Measurements from ENCODE around the gene GALNT7. TPM values are rescaled to one million over a fixed set of nuclear protein-coding genes. Genes with fewer than 3 reads are reported as not detected.
A peak's percentile ranks its signal among the peaks of the same experiment; 100 is the strongest.
"Not testable (repeated sequence)": the region's sequence is repeated elsewhere in the genome, so short reads cannot be mapped to it uniquely, and the experiment has no call there.

GALNT7 gene
- total RNA-seq, 1 donor from 2014 or later: 4.6 TPM

- ATAC-seq: no peak
- intact Hi-C loops (cut with micrococcal nuclease): no loop called here
- DNase-seq: no peak
These were observed 7.3 kb upstream of the GALNT7 start for GRCh38 chr4:173161311-173161710.

DNA sequence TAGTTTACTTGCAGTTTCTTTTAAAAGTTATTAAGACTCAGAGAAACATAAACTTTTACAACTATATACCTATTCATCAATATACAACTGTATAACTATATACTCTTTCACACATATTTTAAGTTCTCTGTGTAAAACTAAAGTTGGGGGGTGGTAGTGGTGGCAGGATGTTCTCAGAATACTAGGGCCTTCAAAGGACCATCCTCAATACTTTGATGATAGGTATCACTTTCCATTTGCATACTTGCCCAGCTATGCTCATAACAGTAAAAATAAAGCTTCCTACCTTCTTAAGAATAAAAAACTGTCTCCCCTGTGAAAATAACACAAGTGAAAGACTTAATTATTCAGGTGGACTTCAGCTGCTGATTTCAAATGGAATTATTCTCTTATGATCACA lies 2.9 kb upstream of the GALNT7 start:
- intact Hi-C loops (cut with micrococcal nuclease): no loop called here
- DNase-seq (no peak), ATAC-seq (no peak)

DNA sequence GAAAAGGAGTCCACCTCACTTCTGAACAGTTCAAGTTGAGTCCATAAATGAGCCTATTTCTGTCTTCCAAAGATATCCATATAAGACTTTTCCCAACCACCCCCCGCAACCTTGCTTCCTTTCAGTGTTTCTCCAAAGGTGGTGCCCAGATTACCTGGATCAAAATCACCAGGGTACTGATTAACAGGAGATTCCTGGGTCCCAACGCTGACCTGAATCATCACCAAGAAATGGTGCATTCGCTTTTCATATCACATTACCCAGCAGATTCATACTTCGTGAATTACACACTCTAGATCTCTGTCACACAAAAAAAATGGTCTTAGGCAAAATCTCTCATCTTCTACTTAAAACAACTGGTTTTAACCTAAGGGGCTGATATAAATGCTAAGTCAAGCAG lies 2.1 kb upstream of the GALNT7 start:
- DNase-seq (no peak), ATAC-seq (no peak)
- intact Hi-C loops (cut with micrococcal nuclease): no loop called here

DNA sequence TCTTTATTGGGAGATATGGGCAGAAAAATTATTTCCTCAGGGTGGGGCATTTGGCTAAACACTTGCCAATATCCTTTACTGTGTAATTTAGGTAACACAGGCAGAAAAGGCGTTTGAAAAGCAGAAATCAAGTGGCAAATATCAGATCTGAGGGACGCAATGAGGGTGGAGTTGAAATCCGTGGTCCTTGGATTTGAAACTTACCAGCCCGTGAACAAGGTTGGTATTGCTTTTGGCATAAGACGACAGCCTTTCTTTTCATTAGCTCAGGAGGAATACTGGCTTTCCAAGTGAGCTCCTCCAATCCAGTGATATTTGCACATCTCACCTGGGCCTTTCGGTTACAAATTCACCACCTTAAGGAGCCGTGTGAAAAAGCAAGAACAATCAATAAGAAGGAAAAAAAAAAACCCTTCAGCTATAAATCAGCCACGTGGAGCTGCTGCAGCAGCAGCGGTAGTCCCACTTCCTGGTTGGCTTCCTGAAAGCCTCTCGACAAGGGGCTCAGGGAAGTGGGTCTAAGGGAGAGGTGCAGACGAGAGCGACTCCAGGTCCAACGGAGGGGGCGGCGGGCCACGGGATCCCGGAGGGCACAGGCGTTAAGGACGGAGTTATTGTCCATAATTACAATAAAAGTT lies 734 bp upstream of the GALNT7 start:
- intact Hi-C loops (cut with micrococcal nuclease): no loop called here
- ATAC-seq (peak; percentile 14), DNase-seq (peak; percentile 36)

DNA sequence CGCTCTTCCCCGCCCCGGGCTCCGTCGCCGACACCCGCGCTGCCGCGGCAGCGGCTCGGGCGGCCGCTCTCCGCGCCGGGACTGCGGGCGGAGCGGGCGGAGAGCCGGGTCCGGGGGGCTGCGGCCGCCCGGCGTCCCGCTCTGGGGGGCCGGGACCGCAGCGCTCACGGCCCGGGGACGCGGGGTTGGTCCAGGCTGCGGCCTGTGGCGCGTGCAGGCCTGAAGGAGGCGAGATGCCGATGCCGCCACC lies 492 bp downstream of the GALNT7 start:
- no peak for DNase-seq
- intact Hi-C loops (cut with micrococcal nuclease): no loop called here
- ATAC-seq: no peak

- DNase-seq (peak; percentile 83), ATAC-seq (peak; percentile 83)
- intact Hi-C loops (cut with micrococcal nuclease): no loop called here
These were observed 994 bp downstream of the GALNT7 start for GRCh38 chr4:173169428-173170181.

- intact Hi-C loops (cut with micrococcal nuclease): no loop called here
- ATAC-seq (no peak), DNase-seq (no peak)
These were observed 1.7 kb downstream of the GALNT7 start for GRCh38 chr4:173170182-173170778.

GRCh38 chr4:173171098-173171497 lies 2.5 kb downstream of the GALNT7 start:
- no peak for ATAC-seq
- intact Hi-C loops (cut with micrococcal nuclease): no loop called here
- DNase-seq: no peak

DNA sequence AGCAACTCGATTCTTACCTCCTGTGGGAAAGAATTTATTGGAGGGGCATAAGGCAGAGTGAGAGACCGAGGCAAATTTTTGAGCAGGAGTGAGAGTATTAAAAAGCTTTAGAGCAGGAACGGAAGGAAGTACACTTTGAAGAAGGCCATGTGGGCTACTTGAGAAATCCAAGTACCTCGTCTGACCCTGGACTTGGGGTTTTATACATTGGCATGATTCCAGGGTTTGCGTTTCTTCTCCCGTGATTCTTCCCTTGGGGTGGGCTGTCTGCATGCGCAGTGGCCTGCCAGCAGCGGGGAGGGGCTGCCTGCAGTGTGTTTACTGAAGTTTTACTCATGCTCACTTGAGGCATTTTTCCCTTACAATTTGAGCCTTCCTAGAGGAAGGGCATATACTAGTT lies 3.4 kb downstream of the GALNT7 start:
- no peak for ATAC-seq
- no peak for DNase-seq
- intact Hi-C loops (cut with micrococcal nuclease): no loop called here

- intact Hi-C loops (cut with micrococcal nuclease): no loop called here
- ATAC-seq (no peak), DNase-seq (no peak)
These were observed 5.6 kb downstream of the GALNT7 start for GRCh38 chr4:173174184-173174583.

DNA sequence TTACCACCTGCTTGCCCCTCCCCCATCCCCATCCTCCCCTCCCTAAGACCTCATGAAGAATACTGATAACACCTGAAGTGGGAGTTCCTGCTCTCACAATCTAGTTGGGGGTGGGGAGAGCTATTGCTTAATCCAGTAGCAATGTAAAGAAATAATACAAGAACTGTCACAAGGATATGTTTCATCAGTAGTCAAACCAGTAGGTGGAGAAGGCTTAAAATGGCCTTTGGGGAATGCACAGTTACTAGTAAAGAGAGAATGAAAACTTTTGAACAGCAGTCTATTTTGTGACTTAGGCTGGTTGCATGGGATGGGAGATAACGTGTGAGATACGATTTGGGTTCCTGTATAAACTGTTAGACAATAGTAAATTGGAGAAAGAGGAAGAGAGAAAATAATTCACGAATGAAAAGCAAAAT lies 6.0 kb downstream of the GALNT7 start:
- DNase-seq: no peak
- no peak for ATAC-seq
- intact Hi-C loops (cut with micrococcal nuclease): no loop called here

DNA sequence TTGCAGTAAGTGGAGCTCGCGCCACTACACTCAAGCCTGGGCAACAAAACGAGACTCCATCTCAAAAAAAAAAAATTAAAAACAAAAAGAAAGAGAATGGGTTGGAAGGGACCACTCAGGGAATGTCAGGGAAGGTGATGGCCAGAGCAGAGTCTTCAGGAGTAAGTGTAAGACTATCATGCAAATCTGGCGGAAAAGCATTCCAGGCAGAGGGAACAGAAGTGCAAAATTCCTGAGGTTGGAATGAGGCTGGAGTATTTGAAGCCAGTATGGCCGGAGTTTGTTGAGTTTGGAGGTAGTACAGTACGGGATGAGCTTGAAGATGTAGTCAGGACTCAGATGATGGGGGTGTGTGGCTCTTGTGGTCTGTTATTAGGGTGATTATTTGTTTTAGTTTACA lies 7.4 kb downstream of the GALNT7 start:
- intact Hi-C loops (cut with micrococcal nuclease): no loop called here

GRCh38 chr4:173177232-173177631 lies 8.6 kb downstream of the GALNT7 start:
- DNase-seq: no peak
- no peak for ATAC-seq
- intact Hi-C loops (cut with micrococcal nuclease): no loop called here

More for the DNA sequence above, 7.4 kb downstream of the GALNT7 start:
- DNase-seq (no peak), ATAC-seq (no peak)

DNA sequence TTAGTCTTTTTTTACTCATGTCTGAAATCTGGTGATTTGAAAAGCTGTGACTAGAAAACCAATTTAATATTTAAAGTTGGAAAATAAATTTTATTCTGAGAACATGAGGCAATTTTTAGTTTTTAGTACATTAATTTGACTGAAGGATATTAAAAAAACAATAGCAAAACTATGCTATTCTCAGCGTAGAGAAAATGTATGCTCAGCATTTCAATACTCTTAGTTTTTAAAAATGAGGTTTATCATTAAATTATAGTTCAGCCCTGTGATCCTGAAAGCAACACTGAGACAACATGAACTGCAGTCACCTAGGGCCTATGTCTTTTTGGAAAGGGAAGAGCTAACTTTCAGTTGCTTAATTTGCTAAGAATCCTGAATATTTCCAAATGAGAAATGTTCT lies 9.5 kb downstream of the GALNT7 start:
- ATAC-seq (no peak), DNase-seq (no peak)
- intact Hi-C loops (cut with micrococcal nuclease): no loop called here

DNA sequence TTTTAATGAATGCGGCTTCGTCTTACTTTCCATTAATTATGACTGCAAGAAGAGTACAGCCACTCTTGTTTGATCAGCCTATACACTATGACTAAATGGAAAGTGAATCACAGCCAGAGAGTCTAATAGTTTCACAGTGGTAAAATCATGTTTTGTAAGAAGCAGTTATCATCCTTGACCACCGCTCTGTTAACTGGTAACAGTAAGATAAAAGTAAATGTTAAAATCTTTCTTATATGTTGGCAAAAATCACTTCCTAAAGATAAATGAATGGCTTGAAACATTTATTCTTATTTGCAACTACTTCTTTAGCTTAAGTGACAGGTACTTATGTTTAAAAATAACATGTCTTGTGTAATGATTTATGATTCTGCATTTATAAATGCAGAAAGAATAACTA lies 13.2 kb downstream of the GALNT7 start:
- ATAC-seq (no peak), DNase-seq (no peak)
- intact Hi-C loops (cut with micrococcal nuclease): no loop called here

DNA sequence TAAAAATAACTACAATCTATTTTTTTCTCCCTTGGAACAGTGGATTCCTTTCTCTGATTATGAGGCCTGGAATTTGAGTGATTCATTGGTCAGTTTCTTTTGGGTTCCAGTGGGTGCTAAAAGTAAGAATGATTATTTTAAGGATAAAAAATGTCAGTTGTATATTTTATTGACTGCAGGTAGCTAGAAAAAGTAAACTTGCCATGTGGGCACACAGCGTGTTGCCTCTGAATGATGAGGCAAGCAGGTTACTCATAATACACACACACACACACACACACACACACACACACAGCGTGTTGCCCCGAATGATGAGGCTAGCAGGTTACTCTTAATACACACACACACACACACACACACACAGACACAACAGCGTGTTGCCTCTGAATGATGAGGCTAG lies 13.8 kb downstream of the GALNT7 start:
- no peak for ATAC-seq
- intact Hi-C loops (cut with micrococcal nuclease): no loop called here

DNA sequence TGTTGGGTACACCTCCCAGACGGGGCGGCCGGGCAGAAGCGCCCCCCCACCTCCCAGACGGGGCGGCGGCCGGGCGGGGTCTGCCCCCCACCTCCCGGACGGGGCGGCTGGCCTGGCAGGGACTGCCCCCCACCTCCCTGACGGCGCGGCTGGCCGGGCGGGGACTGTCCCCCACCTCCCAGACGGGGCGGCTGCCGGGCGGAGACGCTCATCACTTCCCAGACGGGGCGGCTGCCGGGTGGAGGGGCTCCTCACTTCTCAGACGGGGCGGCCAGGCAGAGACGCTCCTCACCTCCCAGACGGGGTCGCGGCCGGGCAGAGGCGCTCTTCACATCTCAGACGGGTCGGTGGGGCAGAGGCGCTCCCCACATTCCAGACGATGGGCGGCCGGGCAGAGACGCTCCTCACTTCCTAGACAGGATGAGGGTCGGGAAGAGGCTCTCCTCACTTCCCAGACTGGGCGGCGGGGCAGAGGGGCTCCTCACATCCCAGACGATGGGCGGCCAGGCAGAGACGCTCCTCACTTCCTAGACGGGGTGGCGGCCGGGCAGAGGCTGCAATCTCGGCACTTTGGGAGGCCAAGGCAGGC lies 15.1 kb downstream of the GALNT7 start:
- intact Hi-C loops (cut with micrococcal nuclease); DNase-seq; ATAC-seq: not testable (repeated sequence)

More for the DNA sequence above, 13.8 kb downstream of the GALNT7 start:
- no peak for DNase-seq

- DNase-seq (no peak), ATAC-seq (no peak)
- intact Hi-C loops (cut with micrococcal nuclease): no loop called here
These were observed 17.4 kb downstream of the GALNT7 start for GRCh38 chr4:173185847-173186510.

GRCh38 chr4:173187732-173188131 lies 19.1 kb downstream of the GALNT7 start:
- DNase-seq: no peak
- no peak for ATAC-seq

DNA sequence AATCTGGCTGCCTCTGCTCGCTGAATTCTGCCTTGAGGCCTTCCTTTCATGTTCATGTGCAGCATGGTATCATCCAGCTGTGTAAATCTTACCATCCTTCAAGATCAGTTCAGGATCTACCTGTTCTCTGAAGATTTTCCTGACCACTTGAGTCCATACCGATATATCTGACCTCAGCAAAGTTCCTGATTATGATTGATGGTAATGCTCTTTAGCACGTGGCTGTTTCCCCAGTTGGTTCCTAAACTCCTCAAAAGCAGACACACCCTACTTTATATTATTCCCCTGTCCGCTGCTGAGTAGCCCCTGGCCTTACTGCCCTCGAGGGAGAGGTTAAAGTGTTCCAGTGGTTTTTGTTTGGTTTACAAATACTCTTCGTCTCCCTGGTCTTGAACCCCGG lies 20.0 kb downstream of the GALNT7 start:
- intact Hi-C loops (cut with micrococcal nuclease): no loop called here
- DNase-seq (no peak), ATAC-seq (no peak)

More at GRCh38 chr4:173187732-173188131, 19.1 kb downstream of the GALNT7 start:
- intact Hi-C loops (cut with micrococcal nuclease): no loop called here

All from left ventricle myocardium superior (tissue), 1 donor.